ENCODE data around the gene MTHFSD. TPM values are rescaled to one million over a fixed set of nuclear protein-coding genes. Genes with fewer than 3 reads are reported as not detected.

The MTHFSD gene
- total and polyA plus RNA-seq, 10 of the 15 experiments (the other 5 are each of a cell fraction or from before 2014, with no cell fraction given) = 2.2 to 24.5 (median 18.1) TPM

GRCh38 chr16:86514481-86515376 is 40.3 kb downstream of the MTHFSD start:
- Histone ChIP-seq H3K9ac (ENCODE audit: control insufficient read depth, insufficient read depth, low read length) (no peak overlapping the region), H3K27ac (ENCODE audit: control insufficient read depth, insufficient read depth) (no peak overlapping the region), H3K9me3 (replicated peaks; ENCODE audit: control insufficient read depth, insufficient read depth, low read length) (no peaks in the 10 kb centered on the region), H2AFZ (ENCODE audit: control insufficient read depth, low read depth, low read length) (no peak overlapping the region), H3K79me2 (ENCODE audit: control insufficient read depth, insufficient read depth, low read length) (no peaks in the 10 kb centered on the region), H3K4me2 (ENCODE audit: control insufficient read depth, insufficient read depth) (no peak overlapping the region), H3K36me3 (ENCODE audit: control insufficient read depth in 2 of 2, insufficient read depth in 2 of 2, low read length in 1 of 2) (no peaks in the 10 kb centered on the region), H3K4me3 (no peak overlapping the region), H4K20me1 (ENCODE audit: control insufficient read depth, insufficient read depth) (no peaks in the 10 kb centered on the region), H3K4me1 (ENCODE audit: control insufficient read depth, insufficient read depth, low read length) (no peaks in the 10 kb centered on the region), H3K27me3 (replicated peaks in 1 of 2; ENCODE audit: control insufficient read depth in 2 of 2, insufficient read depth in 2 of 2, low read length in 1 of 2) (peaks cover 12% of the 10 kb centered on the region in 2 experiments)
- RAD21 ChIA-PET (ENCODE audit: unreplicated experiment) = no interaction called here
- TF ChIP-seq ZNF24 (IDR thresholded peaks at IDR 0.05) (no peak), CBFB (IDR thresholded peaks at IDR 0.05; ENCODE audit: low read depth) (no peak), CBX5 (IDR thresholded peaks at IDR 0.05; ENCODE audit: low read depth) (no peak), EZH2 (IDR thresholded peaks at IDR 0.05; ENCODE audit: borderline replicate concordance, control insufficient read depth, low read depth, low read length) (no peak)
- TF ChIP-seq, protein P1, sequence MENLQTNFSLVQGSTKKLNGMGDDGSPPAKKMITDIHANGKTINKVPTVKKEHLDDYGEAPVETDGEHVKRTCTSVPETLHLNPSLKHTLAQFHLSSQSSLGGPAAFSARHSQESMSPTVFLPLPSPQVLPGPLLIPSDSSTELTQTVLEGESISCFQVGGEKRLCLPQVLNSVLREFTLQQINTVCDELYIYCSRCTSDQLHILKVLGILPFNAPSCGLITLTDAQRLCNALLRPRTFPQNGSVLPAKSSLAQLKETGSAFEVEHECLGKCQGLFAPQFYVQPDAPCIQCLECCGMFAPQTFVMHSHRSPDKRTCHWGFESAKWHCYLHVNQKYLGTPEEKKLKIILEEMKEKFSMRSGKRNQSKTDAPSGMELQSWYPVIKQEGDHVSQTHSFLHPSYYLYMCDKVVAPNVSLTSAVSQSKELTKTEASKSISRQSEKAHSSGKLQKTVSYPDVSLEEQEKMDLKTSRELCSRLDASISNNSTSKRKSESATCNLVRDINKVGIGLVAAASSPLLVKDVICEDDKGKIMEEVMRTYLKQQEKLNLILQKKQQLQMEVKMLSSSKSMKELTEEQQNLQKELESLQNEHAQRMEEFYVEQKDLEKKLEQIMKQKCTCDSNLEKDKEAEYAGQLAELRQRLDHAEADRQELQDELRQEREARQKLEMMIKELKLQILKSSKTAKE (IDR thresholded peaks at IDR 0.05; ENCODE audit: low read depth, poor library complexity, severe bottlenecking) = no peak
- TF ChIP-seq, protein P2, sequence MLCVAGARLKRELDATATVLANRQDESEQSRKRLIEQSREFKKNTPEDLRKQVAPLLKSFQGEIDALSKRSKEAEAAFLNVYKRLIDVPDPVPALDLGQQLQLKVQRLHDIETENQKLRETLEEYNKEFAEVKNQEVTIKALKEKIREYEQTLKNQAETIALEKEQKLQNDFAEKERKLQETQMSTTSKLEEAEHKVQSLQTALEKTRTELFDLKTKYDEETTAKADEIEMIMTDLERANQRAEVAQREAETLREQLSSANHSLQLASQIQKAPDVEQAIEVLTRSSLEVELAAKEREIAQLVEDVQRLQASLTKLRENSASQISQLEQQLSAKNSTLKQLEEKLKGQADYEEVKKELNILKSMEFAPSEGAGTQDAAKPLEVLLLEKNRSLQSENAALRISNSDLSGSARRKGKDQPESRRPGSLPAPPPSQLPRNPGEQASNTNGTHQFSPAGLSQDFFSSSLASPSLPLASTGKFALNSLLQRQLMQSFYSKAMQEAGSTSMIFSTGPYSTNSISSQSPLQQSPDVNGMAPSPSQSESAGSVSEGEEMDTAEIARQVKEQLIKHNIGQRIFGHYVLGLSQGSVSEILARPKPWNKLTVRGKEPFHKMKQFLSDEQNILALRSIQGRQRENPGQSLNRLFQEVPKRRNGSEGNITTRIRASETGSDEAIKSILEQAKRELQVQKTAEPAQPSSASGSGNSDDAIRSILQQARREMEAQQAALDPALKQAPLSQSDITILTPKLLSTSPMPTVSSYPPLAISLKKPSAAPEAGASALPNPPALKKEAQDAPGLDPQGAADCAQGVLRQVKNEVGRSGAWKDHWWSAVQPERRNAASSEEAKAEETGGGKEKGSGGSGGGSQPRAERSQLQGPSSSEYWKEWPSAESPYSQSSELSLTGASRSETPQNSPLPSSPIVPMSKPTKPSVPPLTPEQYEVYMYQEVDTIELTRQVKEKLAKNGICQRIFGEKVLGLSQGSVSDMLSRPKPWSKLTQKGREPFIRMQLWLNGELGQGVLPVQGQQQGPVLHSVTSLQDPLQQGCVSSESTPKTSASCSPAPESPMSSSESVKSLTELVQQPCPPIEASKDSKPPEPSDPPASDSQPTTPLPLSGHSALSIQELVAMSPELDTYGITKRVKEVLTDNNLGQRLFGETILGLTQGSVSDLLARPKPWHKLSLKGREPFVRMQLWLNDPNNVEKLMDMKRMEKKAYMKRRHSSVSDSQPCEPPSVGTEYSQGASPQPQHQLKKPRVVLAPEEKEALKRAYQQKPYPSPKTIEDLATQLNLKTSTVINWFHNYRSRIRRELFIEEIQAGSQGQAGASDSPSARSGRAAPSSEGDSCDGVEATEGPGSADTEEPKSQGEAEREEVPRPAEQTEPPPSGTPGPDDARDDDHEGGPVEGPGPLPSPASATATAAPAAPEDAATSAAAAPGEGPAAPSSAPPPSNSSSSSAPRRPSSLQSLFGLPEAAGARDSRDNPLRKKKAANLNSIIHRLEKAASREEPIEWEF (IDR thresholded peaks at IDR 0.05; ENCODE audit: insufficient replicate concordance, low read depth, low read length) = no peak
- CTCF ChIA-PET = interaction anchor here (0.6 kb wide), 1 partner anchor 438 kb away, joined by 4 read pairs; no protein-coding TSS in a partner anchor
- WGBS (ENCODE audit: insufficient coverage, insufficient replicate concordance, low lambda C conversion rate, missing lambda C conversion rate) = 40% methylated on average over 18 of the region's 18 CpGs
- in situ Hi-C loops (cut with MboI) (loop anchor here (5.0 to 10.0 kb wide), 2 partner anchors 442 to 470 kb away; no protein-coding TSS in a partner anchor), intact Hi-C loops (cut with micrococcal nuclease; ENCODE audit: unreplicated experiment) (loop anchor here (10.0 kb wide), 1 partner anchor 470 kb away; no protein-coding TSS in a partner anchor)
- no TSS peak for BruUV-seq (replicated peaks)
- DNase-seq (ENCODE audit: low read depth, low spot score) = no peak
- FAIRE-seq = no peak
- no peak for ATAC-seq
- SMC1A ChIA-PET (ENCODE audit: uncharacterized antibody, unreplicated experiment) = no interaction called here
- POLR2A ChIA-PET = no interaction called here

Data from GM12878 (cell line).